Measurements from ENCODE around the gene CLTA. TPM values are rescaled to one million over a fixed set of nuclear protein-coding genes. Genes with fewer than 3 reads are reported as not detected.
"Not testable (repeated sequence)": the region's sequence is repeated elsewhere in the genome, so short reads cannot be mapped to it uniquely, and the experiment has no call there.

Gene CLTA
- total RNA-seq, 1 experiment from 2014 or later: 418 TPM

GRCh38 chr9:36239205-36239604 is 48.5 kb downstream of the CLTA start:
- DNase-seq (ENCODE audit: low read depth): not testable (repeated sequence)

DNA sequence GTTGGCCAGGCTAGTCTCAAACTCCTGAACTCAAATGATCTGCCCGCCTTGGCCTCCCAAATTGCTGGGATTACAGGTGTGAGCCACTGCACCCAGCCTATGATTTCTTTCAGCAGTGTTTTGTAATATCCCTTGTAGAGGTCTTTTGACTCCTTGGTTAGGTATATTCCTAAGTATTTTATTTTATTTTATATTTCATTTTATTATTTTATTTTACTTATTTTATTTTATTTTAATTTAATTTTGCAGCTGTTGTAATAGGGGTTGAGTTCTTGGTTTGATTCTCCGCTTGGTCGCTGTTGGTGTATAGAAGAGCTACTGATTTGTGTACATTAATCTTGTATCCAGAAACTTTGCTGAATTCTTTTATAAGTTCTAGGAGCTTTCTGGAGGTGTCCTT is 49.0 kb downstream of the CLTA start:
- not testable (repeated sequence) for DNase-seq (ENCODE audit: low read depth)

DNA sequence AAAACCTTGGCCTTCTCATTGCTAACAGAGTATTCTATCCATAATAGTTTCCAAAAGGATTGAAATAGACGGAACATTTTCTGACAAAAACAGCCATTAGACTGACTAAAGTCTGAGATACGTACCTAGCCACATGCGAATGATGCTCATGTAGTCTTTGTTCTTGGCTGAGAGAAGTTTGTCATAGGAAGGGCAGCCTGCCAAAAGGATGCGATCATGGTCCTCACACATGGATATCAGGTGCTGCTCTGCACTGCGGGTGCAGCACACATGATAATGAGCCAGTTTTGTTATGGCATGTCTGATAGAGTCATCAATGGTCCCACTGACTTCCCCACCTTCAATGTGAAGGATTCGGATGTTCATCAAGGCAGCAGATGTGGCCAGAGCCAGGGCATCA is 55.2 kb downstream of the CLTA start:
- DNase-seq (ENCODE audit: low read depth): no peak

GRCh38 chr9:36247356-36247755 is 56.6 kb downstream of the CLTA start:
- DNase-seq (ENCODE audit: low read depth): no peak

- peak; percentile 32 for DNase-seq (ENCODE audit: low read depth)
Observed at GRCh38 chr9:36248061-36248460, 57.3 kb downstream of the CLTA start.

GRCh38 chr9:36249189-36249588 is 58.5 kb downstream of the CLTA start:
- DNase-seq (ENCODE audit: low read depth): no peak

DNA sequence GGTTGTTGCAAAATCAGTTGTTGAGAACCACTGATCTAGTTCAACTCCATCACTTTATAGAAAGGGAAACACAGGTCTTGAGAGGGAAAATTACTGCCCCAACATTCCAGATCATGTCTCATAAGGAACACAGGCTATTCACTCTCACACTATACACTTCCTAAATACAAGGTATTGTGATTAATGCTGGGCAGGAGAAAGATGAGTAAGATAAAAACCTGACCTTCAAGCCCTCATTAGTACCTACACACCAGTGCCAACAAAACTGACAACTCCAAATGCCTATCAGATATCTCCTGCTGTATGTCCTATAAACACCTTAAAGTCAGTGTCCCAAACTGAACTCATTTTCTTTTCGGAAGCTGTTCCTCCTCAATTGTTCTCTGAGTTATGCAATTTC is 59.4 kb downstream of the CLTA start:
- no peak for DNase-seq (ENCODE audit: low read depth)

DNA sequence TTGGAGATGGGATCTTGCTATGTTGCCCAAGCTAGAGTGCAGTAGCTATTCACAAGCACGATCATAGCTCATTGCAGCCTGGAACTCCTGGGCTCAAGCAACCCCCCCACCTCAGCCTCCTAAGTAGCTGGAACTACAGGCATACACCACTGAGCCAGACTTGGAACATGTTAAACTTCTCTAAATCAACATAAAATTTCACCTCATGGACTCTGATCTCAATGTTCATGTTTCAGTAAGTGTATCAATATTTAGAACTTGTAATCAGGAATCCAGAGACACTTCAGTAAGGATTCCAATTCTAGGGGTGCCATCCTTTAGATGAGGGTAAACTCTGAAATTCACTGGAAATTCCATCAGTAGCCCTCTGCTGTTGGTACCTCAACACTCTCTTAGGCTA is 60.7 kb downstream of the CLTA start:
- DNase-seq (ENCODE audit: low read depth): no peak

DNA sequence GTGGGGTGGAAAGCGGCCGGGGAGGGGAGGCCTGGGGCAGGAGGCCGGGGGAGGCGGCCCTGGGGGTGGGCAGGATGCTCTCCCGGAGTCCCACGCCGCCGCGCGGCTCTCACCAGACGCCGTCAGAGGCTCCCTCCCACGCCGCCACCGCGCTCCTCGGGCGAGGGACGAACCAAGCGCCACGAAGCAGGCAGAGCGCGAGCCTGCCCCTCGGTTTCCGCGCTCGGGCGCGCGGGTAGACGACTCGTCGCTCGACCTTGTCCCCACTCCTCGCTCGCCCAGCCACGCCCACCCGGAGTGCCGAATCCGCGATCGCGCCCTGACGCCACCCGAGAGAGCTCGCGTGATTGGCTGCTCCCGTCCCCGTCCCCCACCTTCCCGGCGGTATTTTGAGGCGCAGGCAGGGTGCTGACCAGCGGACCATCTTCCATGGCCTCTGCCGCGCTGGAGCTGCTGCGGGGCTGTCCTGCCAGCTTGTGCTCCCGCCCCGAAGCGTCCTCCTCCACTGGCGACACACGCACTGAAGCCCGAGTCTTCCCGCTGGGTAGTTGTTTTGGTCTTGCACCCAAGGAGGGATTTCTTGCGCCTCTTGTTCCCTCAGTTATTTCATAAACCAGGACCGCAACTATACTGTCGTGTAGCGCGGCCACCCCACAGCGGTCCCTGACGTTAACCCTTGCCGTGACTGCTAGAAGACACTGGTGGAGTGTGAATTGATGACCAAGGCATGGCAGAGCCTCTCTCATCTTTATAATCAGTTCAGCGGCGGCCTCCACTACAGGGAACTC is 67.7 kb downstream of the CLTA start, which contains the start of gene GNE:
Gene GNE (minus strand): TSS at position 241 of the 788 bp plus-strand sequence. CDS start 9,093 bp downstream, outside the sequence.
- DNase-seq (ENCODE audit: low read depth): peak; percentile 95

- DNase-seq (ENCODE audit: low read depth): peak; percentile 23
Observed at GRCh38 chr9:36258996-36259533, 68.3 kb downstream of the CLTA start.

Other genes starting within 250 kb of the CLTA start
- gene OR2S2, start 232.8 kb upstream of the CLTA start, total RNA-seq (2014; rRNA removed): not detected in 2 replicates
- gene RECK, start 154.0 kb upstream of the CLTA start, total RNA-seq (2014; rRNA removed): 10.6 and 12.2 TPM in 2 replicates
- 29.6 and 38.3 TPM in 2 replicates for gene GLIPR2, start 54.2 kb upstream of the CLTA start, total RNA-seq (2014; rRNA removed)
- 1.2 and 1.8 TPM in 2 replicates for gene CCIN, start 21.5 kb upstream of the CLTA start, total RNA-seq (2014; rRNA removed)
- gene GNE, start 67.5 kb downstream of the CLTA start, total RNA-seq (2014; rRNA removed): 25.7 and 26.1 TPM in 2 replicates
- 10.3 and 13.5 TPM in 2 replicates for gene RNF38, start 209.3 kb downstream of the CLTA start, total RNA-seq (2014; rRNA removed)

Data from LHCN-M2 (cell line).